IMR-90 (cell line): ENCODE data around the gene TRIM40. TPM values are rescaled to one million over a fixed set of nuclear protein-coding genes. Genes with fewer than 3 reads are reported as not detected.

Experiments used
- ATAC-seq: fragments of 200-7000 bp; cut with Tn5 transposase; 2 replicates; pipeline ENCODE4 v1.9.1; 2020; ENCODE audit warnings: low read depth, mild to moderate bottlenecking, moderate library complexity
- BruUV-seq: library from RNA; stranded (reverse); fragments of 400-500 nt; replicated peaks from 2 replicates; lab custom pipeline; 2021; lab: Mats Ljungman, UMichigan
- CTCF ChIA-PET: fragments of 300-600 bp; formaldehyde crosslinking; extraction: SDS; loops from one replicate; lab custom pipeline; 2021; ENCODE audit warnings: antibody characterized with exemption; lab: Yijun Ruan, JAX
- POLR2A ChIA-PET: fragments of 300-600 bp; sonication (Branson Sonifier 250); formaldehyde crosslinking; loops from one replicate; lab custom pipeline; 2022; ENCODE audit warnings: antibody characterized with exemption; ENCODE audit not compliant: unreplicated experiment; lab: Charles Lee
- DNase-seq: peaks from one replicate; pipeline ENCODE4 v3.0.0; 2013
- H2AFZ ChIP-seq: replicated peaks from 2 replicates; pipeline ENCODE3; 2013; ENCODE audit warnings: low read length, mild to moderate bottlenecking; ENCODE audit not compliant: poor library complexity
- H2AK5ac ChIP-seq: 2 replicates; pipeline ENCODE4 v1.6.1; 2013; ENCODE audit warnings: low read depth, low read length, inconsistent platforms
- H2AK9ac ChIP-seq: replicated peaks from 2 replicates; pipeline ENCODE3; 2013; ENCODE audit warnings: mild to moderate bottlenecking, low read depth, low read length, moderate library complexity; ENCODE audit not compliant: poor library complexity
- H2BK120ac ChIP-seq: 2 replicates; pipeline ENCODE4 v1.6.1; 2013; ENCODE audit warnings: low read depth, low read length, inconsistent platforms
- H2BK15ac ChIP-seq: 3 replicates; pipeline ENCODE4 v1.6.1; 2013; ENCODE audit warnings: low read depth, low read length, inconsistent platforms
- H2BK20ac ChIP-seq: 2 replicates; pipeline ENCODE4 v1.6.1; 2013; ENCODE audit warnings: low read depth, mild to moderate bottlenecking, inconsistent platforms, low read length, moderate library complexity
- H2BK5ac ChIP-seq: 2 replicates; pipeline ENCODE4 v1.6.1; 2013; ENCODE audit warnings: mild to moderate bottlenecking, low read depth, low read length, inconsistent platforms; ENCODE audit not compliant: poor library complexity, severe bottlenecking
- H3K14ac ChIP-seq: replicated peaks from 2 replicates; pipeline ENCODE4 v1.6.1; 2013; ENCODE audit warnings: low read depth, low read length, inconsistent platforms
- H3K18ac ChIP-seq: 2 replicates; pipeline ENCODE4 v1.6.1; 2013; ENCODE audit warnings: low read depth, low read length, control low read depth
- H3K23ac ChIP-seq: 2 replicates; pipeline ENCODE4 v1.6.1; 2013; ENCODE audit warnings: low read depth, low read length, inconsistent platforms
- H3K27ac ChIP-seq: 2 replicates; pipeline ENCODE4 v1.5.1; 2013; ENCODE audit warnings: mild to moderate bottlenecking, control low read depth, low read length; ENCODE audit not compliant: insufficient read depth
- H3K27me3 ChIP-seq: 2 replicates; pipeline ENCODE4 v1.6.1; 2013; ENCODE audit warnings: low read length; ENCODE audit not compliant: control insufficient read depth, insufficient read depth
- H3K36me3 ChIP-seq: 2 replicates; pipeline ENCODE4 v1.6.1; 2013; ENCODE audit warnings: low read length, mixed read lengths; ENCODE audit not compliant: control insufficient read depth, insufficient read depth
- H3K4ac ChIP-seq: 2 replicates; pipeline ENCODE4 v1.6.1; 2013; ENCODE audit warnings: low read depth, low read length, inconsistent platforms
- H3K4me1 ChIP-seq: 2 replicates; pipeline ENCODE4 v1.6.1; 2013; ENCODE audit warnings: low read length, mixed read lengths; ENCODE audit not compliant: control insufficient read depth, insufficient read depth
- H3K4me2 ChIP-seq: 2 replicates; pipeline ENCODE4 v1.6.1; 2013; ENCODE audit warnings: low read depth, mild to moderate bottlenecking, control low read depth, low read length, moderate library complexity
- H3K4me3 ChIP-seq: 2 replicates; pipeline ENCODE4 v1.5.1; 2013; ENCODE audit warnings: low read depth, mild to moderate bottlenecking, control low read depth, low read length, moderate library complexity; ENCODE audit not compliant: insufficient read depth
- H3K56ac ChIP-seq: 2 replicates; pipeline ENCODE4 v1.6.1; 2013; ENCODE audit warnings: low read length, inconsistent platforms; ENCODE audit not compliant: insufficient read depth; ENCODE audit errors: extremely low read depth
- H3K79me1 ChIP-seq, 2 experiments: 2 replicates each; pipeline ENCODE4 v1.6.1; 2013; ENCODE audit warnings: low read length in 2 of 2, inconsistent platforms in 1 of 2, low read depth in 1 of 2
- H3K9ac ChIP-seq: 2 replicates; pipeline ENCODE4 v1.6.1; 2013; ENCODE audit warnings: low read depth, low read length, control low read depth
- H3K9me1 ChIP-seq: 2 replicates; pipeline ENCODE4 v1.6.1; 2013; ENCODE audit warnings: low read length, inconsistent platforms; ENCODE audit not compliant: insufficient read depth
- H3K9me3 ChIP-seq: 2 replicates; pipeline ENCODE4 v1.6.1; 2013; ENCODE audit warnings: low read length; ENCODE audit not compliant: control insufficient read depth, insufficient read depth
- H4K20me1 ChIP-seq: 2 replicates; pipeline ENCODE4 v1.6.1; 2013; ENCODE audit warnings: low read length, inconsistent platforms; ENCODE audit not compliant: insufficient read depth
- H4K5ac ChIP-seq: 2 replicates; pipeline ENCODE4 v1.6.1; 2013; ENCODE audit warnings: mild to moderate bottlenecking, low read depth, low read length, control low read depth
- H4K8ac ChIP-seq, 2 experiments: 2 replicates each; pipeline ENCODE4 v1.6.1; 2013; ENCODE audit warnings: low read depth in 2 of 2, low read length in 2 of 2, control low read depth in 1 of 2, inconsistent platforms in 1 of 2
- H4K91ac ChIP-seq: 2 replicates; pipeline ENCODE4 v1.6.1; 2013; ENCODE audit warnings: low read depth, low read length, inconsistent platforms; ENCODE audit not compliant: insufficient read depth
- BHLHE40 ChIP-seq: fragments of 150-350 bp; IDR thresholded peaks from 2 replicates; pipeline ENCODE4 v1.6.1; 2016; ENCODE audit warnings: mild to moderate bottlenecking, low read depth, low read length
- CHD1 ChIP-seq: IDR thresholded peaks from 2 replicates; pipeline ENCODE4 v1.6.1; 2012; ENCODE audit warnings: low read depth, low read length, improper control_type of control experiment
- MXI1 ChIP-seq: IDR thresholded peaks from 2 replicates; pipeline ENCODE4 v1.6.1; 2012; ENCODE audit warnings: low read depth, mild to moderate bottlenecking, low read length, moderate library complexity, borderline replicate concordance
- RFX5 ChIP-seq: IDR thresholded peaks from 2 replicates; pipeline ENCODE4 v1.8.0; 2012; ENCODE audit warnings: low read depth, mild to moderate bottlenecking, low read length, moderate library complexity
- WGBS, 2 experiments: methylation state at CpG; one replicate each; pipeline versions ENCODE4 v1.1.5 to v1.1.7; 2013; ENCODE audit warnings: missing lambda C conversion rate in 2 of 2; ENCODE audit not compliant: insufficient read length in 1 of 2; ENCODE audit errors: extremely low coverage in 2 of 2; 5-methylcytosine and 5-hydroxymethylcytosine counted together
- dilution Hi-C: fragments of 300-500 bp; cut with HindIII; formaldehyde crosslinking; loops from one replicate; pipeline ENCODE4 v1.14.3; 2018; ENCODE audit warnings: low sequenced_read_pairs; ENCODE audit not compliant: unreplicated experiment
- in situ Hi-C: fragments of 300-500 bp; cut with MboI; formaldehyde crosslinking; loops from 3 replicates; pipeline ENCODE4 v1.14.3; 2019; ENCODE audit warnings: low sequenced_read_pairs, inconsistent platforms, mixed read lengths
- intact Hi-C: fragments of 100-400 bp; cut with micrococcal nuclease; formaldehyde crosslinking; loops from 2 replicates; pipeline ENCODE4 v1.10.0; 2022
- polyA plus RNA-seq, 3 experiments: library from polyadenylated mRNA; depleted of rRNA; stranded (reverse); fragments of >200 nt; gene quantifications; 2 replicates each; pipeline ENCODE4 v1.2.3, GENCODE V29; 2012; ENCODE audit warnings: low replicate concordance in 1 of 3
- total RNA-seq: library from RNA; depleted of rRNA; stranded (reverse); fragments of >200 nt; gene quantifications from 2 replicates; pipeline ENCODE4 v1.2.3, GENCODE V29; 2012
- TF ChIP-seq, protein P1 (sequence below): fragments of 150-350 bp; IDR thresholded peaks from 2 replicates; pipeline ENCODE4 v1.6.1; 2017; ENCODE audit warnings: mild to moderate bottlenecking, antibody characterized with exemption, low read length, low read depth

The TRIM40 gene
- total and polyA plus RNA-seq, 2 of the 4 experiments (the other 2 are of a cell fraction) = not detected

DNA sequence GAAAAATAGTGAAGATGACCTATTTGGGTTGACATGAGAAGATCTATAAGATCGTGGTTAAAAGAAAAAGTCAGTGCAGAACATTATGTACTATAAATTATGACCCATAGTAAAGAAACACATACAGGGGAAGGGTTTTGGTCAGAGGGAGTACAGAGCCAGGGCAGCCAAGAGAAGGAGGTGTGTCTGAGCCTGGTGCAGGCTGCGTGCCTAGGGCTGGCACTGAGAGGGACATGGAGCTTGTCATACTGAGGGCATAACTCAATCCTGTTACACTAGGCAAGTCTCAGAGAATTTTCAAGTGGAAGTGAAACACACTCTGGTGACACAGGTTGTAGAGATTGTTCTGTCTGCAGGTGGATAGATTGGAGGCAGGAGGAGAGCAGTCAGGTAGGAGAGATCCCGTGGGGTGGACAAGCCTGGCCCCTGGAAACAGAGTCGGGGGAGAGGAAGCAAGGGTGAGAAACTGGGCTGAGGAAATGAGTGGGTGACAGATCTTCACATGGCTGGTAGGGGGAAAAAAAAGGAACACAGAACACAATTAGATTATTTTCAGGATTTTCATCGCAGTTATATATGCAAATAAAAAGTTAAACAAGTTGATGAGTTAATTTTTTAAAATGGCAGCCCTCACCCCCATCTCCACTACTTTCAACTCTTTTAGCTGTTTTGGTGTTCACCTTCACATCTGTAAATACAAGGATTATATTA, 41.8 kb upstream of the TRIM40 start:
- ChIA-PET POLR2A (no interaction called here), CTCF (interaction anchor here (0.6 kb wide), 1 partner anchor 20 kb away, joined by 3 read pairs; no protein-coding TSS in a partner anchor)
- no peak overlapping the region for H3K56ac ChIP-seq
- TF ChIP-seq RFX5 (no peak), MXI1 (no peak), BHLHE40 (no peak), CHD1 (no peak)
- TF ChIP-seq, protein P1, sequence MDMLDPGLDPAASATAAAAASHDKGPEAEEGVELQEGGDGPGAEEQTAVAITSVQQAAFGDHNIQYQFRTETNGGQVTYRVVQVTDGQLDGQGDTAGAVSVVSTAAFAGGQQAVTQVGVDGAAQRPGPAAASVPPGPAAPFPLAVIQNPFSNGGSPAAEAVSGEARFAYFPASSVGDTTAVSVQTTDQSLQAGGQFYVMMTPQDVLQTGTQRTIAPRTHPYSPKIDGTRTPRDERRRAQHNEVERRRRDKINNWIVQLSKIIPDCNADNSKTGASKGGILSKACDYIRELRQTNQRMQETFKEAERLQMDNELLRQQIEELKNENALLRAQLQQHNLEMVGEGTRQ = no peak
- H4K5ac ChIP-seq = no peak overlapping the region
- H3K79me1 ChIP-seq = no peaks in the 10 kb centered on the region
- no peaks in the 10 kb centered on the region for H3K36me3 ChIP-seq
- no peak for ATAC-seq
- no peak overlapping the region for H2AFZ ChIP-seq
- dilution Hi-C loops = no loop called here
- H2AK9ac ChIP-seq = no peak overlapping the region
- no TSS peak for BruUV-seq
- H3K4me3 ChIP-seq = no peak overlapping the region
- peaks cover 3% of the 10 kb centered on the region for H3K4me1 ChIP-seq
- H4K20me1 ChIP-seq = no peaks in the 10 kb centered on the region
- H3K27me3 ChIP-seq = peaks cover 47% of the 10 kb centered on the region
- DNase-seq = no peak
- H2AK5ac ChIP-seq = no peak overlapping the region
- H3K9me1 ChIP-seq = no peaks in the 10 kb centered on the region
- no peak overlapping the region for H3K23ac ChIP-seq
- no peak overlapping the region for H3K18ac ChIP-seq
- no peak overlapping the region for H3K14ac ChIP-seq
- H3K9ac ChIP-seq = no peak overlapping the region
- no peak overlapping the region for H3K4me2 ChIP-seq
- WGBS, 2 experiments = 40% methylated on average over 1 of the region's 5 CpGs; no CpG with 5 or more reads in 1 of the 2 experiments
- H3K4ac ChIP-seq = no peak overlapping the region
- H2BK15ac ChIP-seq = no peak overlapping the region
- no peak overlapping the region for H2BK120ac ChIP-seq
- intact Hi-C loops = no loop called here
- no peak overlapping the region for H3K27ac ChIP-seq
- no peak overlapping the region for H2BK5ac ChIP-seq
- no peak overlapping the region for H4K8ac ChIP-seq
- H4K91ac ChIP-seq = no peak overlapping the region
- no peaks in the 10 kb centered on the region for H3K9me3 ChIP-seq
- no peak overlapping the region for H2BK20ac ChIP-seq
- in situ Hi-C loops = no loop called here
